PC-3 (cell line): ENCODE measurements around the gene ATG16L1. TPM values are rescaled to one million over a fixed set of nuclear protein-coding genes. Genes with fewer than 3 reads are reported as not detected.
A peak's percentile ranks its signal among the peaks of the same experiment; 100 is the strongest.

Experiments used
- ATAC-seq: fragments of 200-7000 bp; cut with Tn5 transposase; 2 replicates; pipeline ENCODE4 v1.9.1; 2020; ENCODE audit warnings: mild to moderate bottlenecking, moderate library complexity
- BruUV-seq: library from RNA; stranded (reverse); fragments of 400-500 nt; replicated peaks from 2 replicates; lab custom pipeline; 2021; lab: Mats Ljungman, UMichigan
- CTCF ChIA-PET: fragments of 300-600 bp; sonication (Branson Sonifier 250); formaldehyde crosslinking; loops from one replicate; lab custom pipeline; 2022; ENCODE audit warnings: antibody characterized with exemption; lab: Charles Lee
- POLR2A ChIA-PET: fragments of 300-600 bp; sonication (Branson Sonifier 250); formaldehyde crosslinking; loops from one replicate; lab custom pipeline; 2022; ENCODE audit warnings: antibody characterized with exemption; ENCODE audit not compliant: unreplicated experiment; lab: Charles Lee
- DNase-seq: peaks from one replicate; pipeline ENCODE4 v3.0.0-alpha.2; 2015
- H2AFZ ChIP-seq: fragments of 300-600 bp; sonication (generic); 2 replicates; pipeline ENCODE4 v1.6.0; 2016; ENCODE audit warnings: antibody characterized with exemption, low read length
- H3F3A ChIP-seq: fragments of 300-600 bp; sonication (generic); one replicate; pipeline ENCODE4 v1.6.0; 2017; ENCODE audit warnings: antibody characterized with exemption, low read length, control low read depth, mild to moderate bottlenecking; ENCODE audit not compliant: unreplicated experiment
- H3K27ac ChIP-seq: fragments of 300-600 bp; sonication (generic); 2 replicates; pipeline ENCODE4 v1.5.1; 2016; ENCODE audit warnings: mild to moderate bottlenecking, low read length
- H3K27me3 ChIP-seq: fragments of 300-600 bp; sonication (generic); 2 replicates; pipeline ENCODE4 v1.6.1; 2016; ENCODE audit warnings: low read length, mixed read lengths
- H3K36me3 ChIP-seq: fragments of 300-600 bp; sonication (generic); 2 replicates; pipeline ENCODE4 v1.6.1; 2016; ENCODE audit warnings: low read depth, mixed run types, low read length, mixed read lengths
- H3K4me1 ChIP-seq: fragments of 300-600 bp; sonication (generic); 2 replicates; pipeline ENCODE4 v1.5.1; 2016; ENCODE audit warnings: low read length; ENCODE audit not compliant: insufficient read depth
- H3K4me2 ChIP-seq: fragments of 300-600 bp; sonication (generic); 2 replicates; pipeline ENCODE4 v1.6.0; 2016; ENCODE audit warnings: low read length
- H3K4me3 ChIP-seq: fragments of 300-600 bp; sonication (generic); 2 replicates; pipeline ENCODE4 v1.5.1; 2016; ENCODE audit warnings: mild to moderate bottlenecking, low read length, mixed read lengths
- H3K79me2 ChIP-seq: fragments of 300-600 bp; sonication (generic); 2 replicates; pipeline ENCODE4 v1.6.1; 2017; ENCODE audit warnings: low read length, mixed read lengths
- H3K9ac ChIP-seq: fragments of 300-600 bp; sonication (generic); 2 replicates; pipeline ENCODE4 v1.6.0; 2016; ENCODE audit warnings: mild to moderate bottlenecking, low read length
- H3K9me2 ChIP-seq: fragments of 300-600 bp; sonication (generic); replicated peaks from 2 replicates; pipeline ENCODE4 v1.6.1; 2016; ENCODE audit warnings: mixed run types, low read length, mixed read lengths
- H3K9me3 ChIP-seq: fragments of 300-600 bp; sonication (generic); 2 replicates; pipeline ENCODE4 v1.6.1; 2016; ENCODE audit warnings: low read length, mixed read lengths
- H4K20me1 ChIP-seq: fragments of 300-600 bp; sonication (generic); 2 replicates; pipeline ENCODE4 v1.6.1; 2016; ENCODE audit warnings: low read length, mixed read lengths
- EZH2 ChIP-seq: fragments of 300-600 bp; sonication (generic); IDR thresholded peaks from one replicate; pipeline ENCODE4 v1.6.1; 2017; ENCODE audit warnings: antibody characterized with exemption, mild to moderate bottlenecking, low read length; ENCODE audit not compliant: unreplicated experiment
- EZH2phosphoT487 ChIP-seq: fragments of 300-600 bp; sonication (generic); IDR thresholded peaks from 2 replicates; pipeline ENCODE4 v1.6.1; 2018; ENCODE audit warnings: mild to moderate bottlenecking, antibody characterized with exemption, low read length, borderline replicate concordance
- intact Hi-C: fragments of 100-400 bp; cut with micrococcal nuclease; formaldehyde crosslinking; loops from 2 replicates; pipeline ENCODE4 v1.9.0; 2023
- total RNA-seq: library from RNA; depleted of rRNA; stranded (reverse); fragments of >200 nt; gene quantifications from 2 replicates; pipeline ENCODE4 v1.2.3, GENCODE V29; 2014
- TF ChIP-seq, protein P1 (sequence below): fragments of 300-600 bp; sonication (generic); conservative IDR thresholded peaks from 2 replicates; pipeline ENCODE4 v1.5.1; 2017; ENCODE audit warnings: antibody characterized with exemption, low read depth, mild to moderate bottlenecking, low read length

Gene ATG16L1
- total RNA-seq, 1 experiment from 2014 or later: 173 TPM

GRCh38 chr2:233247744-233248143 lies 3.7 kb upstream of the ATG16L1 start:
- Histone ChIP-seq H3K4me1 (peaks cover 64% of the 10 kb centered on the region), H3K9me3 (no peaks in the 10 kb centered on the region), H3K4me3 (no peak overlapping the region), H3K9me2 (no peaks in the 10 kb centered on the region), H3K4me2 (peak overlapping the region; percentile 70), H3K27ac (peak overlapping the region; percentile 99), H3K79me2 (peaks cover 16% of the 10 kb centered on the region), H4K20me1 (peaks cover 6% of the 10 kb centered on the region; the same call in 1 of the 2 replicates), H3K36me3 (peaks cover 4% of the 10 kb centered on the region), H3K27me3 (no peaks in the 10 kb centered on the region), H3F3A (peaks cover 12% of the 10 kb centered on the region), H2AFZ (no peak overlapping the region), H3K9ac (peak overlapping the region; percentile 78)
- BruUV-seq: no TSS peak
- peak; percentile 70 for ATAC-seq
- ChIA-PET CTCF (no interaction called here), POLR2A (no interaction called here)
- peak; percentile 99 for DNase-seq
- TF ChIP-seq, protein P1, sequence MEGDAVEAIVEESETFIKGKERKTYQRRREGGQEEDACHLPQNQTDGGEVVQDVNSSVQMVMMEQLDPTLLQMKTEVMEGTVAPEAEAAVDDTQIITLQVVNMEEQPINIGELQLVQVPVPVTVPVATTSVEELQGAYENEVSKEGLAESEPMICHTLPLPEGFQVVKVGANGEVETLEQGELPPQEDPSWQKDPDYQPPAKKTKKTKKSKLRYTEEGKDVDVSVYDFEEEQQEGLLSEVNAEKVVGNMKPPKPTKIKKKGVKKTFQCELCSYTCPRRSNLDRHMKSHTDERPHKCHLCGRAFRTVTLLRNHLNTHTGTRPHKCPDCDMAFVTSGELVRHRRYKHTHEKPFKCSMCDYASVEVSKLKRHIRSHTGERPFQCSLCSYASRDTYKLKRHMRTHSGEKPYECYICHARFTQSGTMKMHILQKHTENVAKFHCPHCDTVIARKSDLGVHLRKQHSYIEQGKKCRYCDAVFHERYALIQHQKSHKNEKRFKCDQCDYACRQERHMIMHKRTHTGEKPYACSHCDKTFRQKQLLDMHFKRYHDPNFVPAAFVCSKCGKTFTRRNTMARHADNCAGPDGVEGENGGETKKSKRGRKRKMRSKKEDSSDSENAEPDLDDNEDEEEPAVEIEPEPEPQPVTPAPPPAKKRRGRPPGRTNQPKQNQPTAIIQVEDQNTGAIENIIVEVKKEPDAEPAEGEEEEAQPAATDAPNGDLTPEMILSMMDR: no peak
- intact Hi-C loops: loop anchor here (1.0 to 5.0 kb wide), 4 partner anchors 36 to 218 kb away; no protein-coding TSS in a partner anchor

GRCh38 chr2:233248999-233249398 lies 2.5 kb upstream of the ATG16L1 start:
- Histone ChIP-seq H3K4me2 (no peak overlapping the region; the same call in 1 of the 2 replicates), H3K9ac (peak overlapping the region; percentile 20; the same call in 1 of the 2 replicates), H4K20me1 (peaks cover 17% of the 10 kb centered on the region), H3K4me1 (peaks cover 59% of the 10 kb centered on the region), H3F3A (peaks cover 12% of the 10 kb centered on the region), H3K36me3 (peaks cover 12% of the 10 kb centered on the region), H3K27ac (peak overlapping the region; percentile 99), H3K27me3 (no peaks in the 10 kb centered on the region), H3K79me2 (peaks cover 26% of the 10 kb centered on the region), H2AFZ (no peak overlapping the region), H3K9me3 (no peaks in the 10 kb centered on the region), H3K9me2 (no peaks in the 10 kb centered on the region), H3K4me3 (no peak overlapping the region)
- intact Hi-C loops: loop anchor here (5.0 kb wide), 1 partner anchor 82 kb away; no protein-coding TSS in a partner anchor
- BruUV-seq: no TSS peak
- ATAC-seq (no peak), DNase-seq (peak; percentile 17)
- TF ChIP-seq EZH2phosphoT487: no peak
- TF ChIP-seq EZH2: no peak
- TF ChIP-seq, protein P1: no peak
- ChIA-PET POLR2A (interaction anchor here (0.6 to 0.9 kb wide), 2 partner anchors 215 to 220 kb away, joined by 3 to 9 read pairs; no protein-coding TSS in a partner anchor), CTCF (no interaction called here)

DNA sequence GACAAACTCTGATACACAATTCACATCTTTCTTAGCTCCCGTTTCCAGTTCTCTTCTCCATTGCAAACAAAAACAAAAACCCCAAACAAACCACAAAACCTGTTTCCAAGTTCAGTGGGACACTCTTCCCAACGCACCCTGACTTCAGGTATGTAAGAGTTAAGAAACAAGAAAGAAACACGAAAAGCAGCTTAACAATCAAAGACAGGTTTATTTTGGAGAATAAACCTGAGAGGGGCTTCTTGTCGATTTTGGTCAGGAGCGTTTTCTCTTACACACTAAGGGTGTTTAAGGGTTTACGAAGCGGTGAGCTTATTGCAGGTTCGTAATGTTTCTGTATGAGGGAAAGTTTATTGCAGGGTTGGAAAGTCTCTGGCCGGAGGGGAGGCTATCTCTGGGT lies 905 bp upstream of the ATG16L1 start:
- Histone ChIP-seq H3K4me3 (no peak overlapping the region), H3K27ac (no peak overlapping the region), H3K4me1 (peaks cover 55% of the 10 kb centered on the region), H2AFZ (no peak overlapping the region; the same call in 1 of the 2 replicates), H3K36me3 (peaks cover 25% of the 10 kb centered on the region), H3K9me3 (no peaks in the 10 kb centered on the region), H4K20me1 (peaks cover 30% of the 10 kb centered on the region), H3K27me3 (no peaks in the 10 kb centered on the region), H3F3A (peaks cover 8% of the 10 kb centered on the region), H3K79me2 (peaks cover 41% of the 10 kb centered on the region), H3K9ac (no peak overlapping the region), H3K4me2 (no peak overlapping the region), H3K9me2 (no peaks in the 10 kb centered on the region)
- DNase-seq (no peak), ATAC-seq (no peak)
- POLR2A ChIA-PET: no interaction called here
- intact Hi-C loops: loop anchor here (2.0 to 10.0 kb wide), 5 partner anchors 194 to 643 kb away; no protein-coding TSS in a partner anchor
- CTCF ChIA-PET: no interaction called here
- BruUV-seq: no TSS peak
- TF ChIP-seq, protein P1: no peak
- TF ChIP-seq EZH2 (no peak), EZH2phosphoT487 (no peak)
